ENCODE data around the gene GUCY1A2. TPM values are rescaled to one million over a fixed set of nuclear protein-coding genes. Genes with fewer than 3 reads are reported as not detected.

The GUCY1A2 gene
- total RNA-seq, 1 experiment from 2014 or later, result not detected

GRCh38 chr11:106879029-106879428 lies 139.2 kb downstream of the GUCY1A2 start:
- H3K4me3 Mint-ChIP-seq (ENCODE audit: unreplicated experiment), result no peak overlapping the region
- no peak for DNase-seq
- peaks cover 21% of the 10 kb centered on the region for H3K9me3 Mint-ChIP-seq (ENCODE audit: unreplicated experiment)
- no peaks in the 10 kb centered on the region; the same call in 1 of the 2 replicates for H3K9me3 ChIP-seq
- no TSS peak for BruUV-seq (replicated peaks)
- H3K27ac Mint-ChIP-seq (ENCODE audit: unreplicated experiment), result no peak overlapping the region
- ChIA-PET POLR2A (no interaction called here), CTCF (no interaction called here)
- no peaks in the 10 kb centered on the region for H3K36me3 ChIP-seq (ENCODE audit: control insufficient read depth, insufficient read depth, low read length)
- intact Hi-C loops (cut with micrococcal nuclease; ENCODE audit: unreplicated experiment), result no loop called here
- TF ChIP-seq CTCF (IDR thresholded peaks at IDR 0.05; ENCODE audit: insufficient read depth in 1 of 2, low read depth in 1 of 2, low read length in 1 of 2, severe bottlenecking in 1 of 2, unreplicated experiment in 1 of 2), result no peak
- no peaks in the 10 kb centered on the region for H3K4me1 Mint-ChIP-seq (ENCODE audit: low read depth, unreplicated experiment)
- H3K4me1 ChIP-seq, result no peaks in the 10 kb centered on the region
- no peak overlapping the region for H3K4me3 ChIP-seq (ENCODE audit: low read depth, low read length)
- H3K27me3 Mint-ChIP-seq (ENCODE audit: insufficient read depth, unreplicated experiment), result no peaks in the 10 kb centered on the region
- no peaks in the 10 kb centered on the region for H3K27me3 ChIP-seq (replicated peaks; ENCODE audit: control insufficient read depth, insufficient read depth, low read length)
- H3K36me3 Mint-ChIP-seq (ENCODE audit: insufficient read depth, unreplicated experiment), result no peaks in the 10 kb centered on the region

- intact Hi-C loops (cut with micrococcal nuclease; ENCODE audit: unreplicated experiment), result no loop called here
- BruUV-seq (replicated peaks), result no TSS peak
- CTCF ChIA-PET, result no interaction called here
Measured at GRCh38 chr11:106875013-106875412, 143.3 kb downstream of the GUCY1A2 start.

GRCh38 chr11:106872246-106872645 lies 146.0 kb downstream of the GUCY1A2 start:
- no TSS peak for BruUV-seq (replicated peaks)
- peaks cover 3% of the 10 kb centered on the region; the same call in 1 of the 2 replicates for H3K9me3 ChIP-seq
- no peak overlapping the region for H3K4me3 Mint-ChIP-seq (ENCODE audit: unreplicated experiment)
- POLR2A ChIA-PET, result no interaction called here
- CTCF ChIA-PET, result no interaction called here
- H3K36me3 Mint-ChIP-seq (ENCODE audit: insufficient read depth, unreplicated experiment), result no peaks in the 10 kb centered on the region
- H3K27me3 ChIP-seq (replicated peaks; ENCODE audit: control insufficient read depth, insufficient read depth, low read length), result no peaks in the 10 kb centered on the region
- H3K27me3 Mint-ChIP-seq (ENCODE audit: insufficient read depth, unreplicated experiment), result no peaks in the 10 kb centered on the region
- no peaks in the 10 kb centered on the region for H3K4me1 Mint-ChIP-seq (ENCODE audit: low read depth, unreplicated experiment)
- no peak for DNase-seq
- H3K4me1 ChIP-seq, result no peaks in the 10 kb centered on the region
- H3K4me3 ChIP-seq (ENCODE audit: low read depth, low read length), result no peak overlapping the region
- no peaks in the 10 kb centered on the region for H3K36me3 ChIP-seq (ENCODE audit: control insufficient read depth, insufficient read depth, low read length)
- no peak for TF ChIP-seq CTCF (IDR thresholded peaks at IDR 0.05; ENCODE audit: insufficient read depth in 1 of 2, low read depth in 1 of 2, low read length in 1 of 2, severe bottlenecking in 1 of 2, unreplicated experiment in 1 of 2)
- H3K9me3 Mint-ChIP-seq (ENCODE audit: unreplicated experiment), result peaks cover 3% of the 10 kb centered on the region
- H3K27ac Mint-ChIP-seq (ENCODE audit: unreplicated experiment), result no peak overlapping the region
- intact Hi-C loops (cut with micrococcal nuclease; ENCODE audit: unreplicated experiment), result no loop called here

More at GRCh38 chr11:106875013-106875412, 143.3 kb downstream of the GUCY1A2 start:
- Histone ChIP-seq H3K4me3 (ENCODE audit: low read depth, low read length) (no peak overlapping the region), H3K27me3 (replicated peaks; ENCODE audit: control insufficient read depth, insufficient read depth, low read length) (no peaks in the 10 kb centered on the region), H3K4me1 (no peaks in the 10 kb centered on the region), H3K9me3 (no peaks in the 10 kb centered on the region; the same call in 1 of the 2 replicates), H3K36me3 (ENCODE audit: control insufficient read depth, insufficient read depth, low read length) (no peaks in the 10 kb centered on the region)
- no peak for TF ChIP-seq CTCF (IDR thresholded peaks at IDR 0.05; ENCODE audit: insufficient read depth in 1 of 2, low read depth in 1 of 2, low read length in 1 of 2, severe bottlenecking in 1 of 2, unreplicated experiment in 1 of 2)
- DNase-seq, result no peak
- H3K4me1 Mint-ChIP-seq (ENCODE audit: low read depth, unreplicated experiment), result no peaks in the 10 kb centered on the region
- H3K9me3 Mint-ChIP-seq (ENCODE audit: unreplicated experiment), result peaks cover 9% of the 10 kb centered on the region
- H3K27me3 Mint-ChIP-seq (ENCODE audit: insufficient read depth, unreplicated experiment), result no peaks in the 10 kb centered on the region
- POLR2A ChIA-PET, result no interaction called here
- no peak overlapping the region for H3K4me3 Mint-ChIP-seq (ENCODE audit: unreplicated experiment)
- H3K36me3 Mint-ChIP-seq (ENCODE audit: insufficient read depth, unreplicated experiment), result no peaks in the 10 kb centered on the region
- H3K27ac Mint-ChIP-seq (ENCODE audit: unreplicated experiment), result no peak overlapping the region
